Activated gamma-delta T cell treated with Interleukin-2 at 50 U/mL for 16 hours (primary cell): ENCODE measurements around the gene REX1BD.

Experiments
- DNase-seq: peaks from one replicate; pipeline ENCODE4 v3.0.0-alpha.2; 2020

The REX1BD gene

DNA sequence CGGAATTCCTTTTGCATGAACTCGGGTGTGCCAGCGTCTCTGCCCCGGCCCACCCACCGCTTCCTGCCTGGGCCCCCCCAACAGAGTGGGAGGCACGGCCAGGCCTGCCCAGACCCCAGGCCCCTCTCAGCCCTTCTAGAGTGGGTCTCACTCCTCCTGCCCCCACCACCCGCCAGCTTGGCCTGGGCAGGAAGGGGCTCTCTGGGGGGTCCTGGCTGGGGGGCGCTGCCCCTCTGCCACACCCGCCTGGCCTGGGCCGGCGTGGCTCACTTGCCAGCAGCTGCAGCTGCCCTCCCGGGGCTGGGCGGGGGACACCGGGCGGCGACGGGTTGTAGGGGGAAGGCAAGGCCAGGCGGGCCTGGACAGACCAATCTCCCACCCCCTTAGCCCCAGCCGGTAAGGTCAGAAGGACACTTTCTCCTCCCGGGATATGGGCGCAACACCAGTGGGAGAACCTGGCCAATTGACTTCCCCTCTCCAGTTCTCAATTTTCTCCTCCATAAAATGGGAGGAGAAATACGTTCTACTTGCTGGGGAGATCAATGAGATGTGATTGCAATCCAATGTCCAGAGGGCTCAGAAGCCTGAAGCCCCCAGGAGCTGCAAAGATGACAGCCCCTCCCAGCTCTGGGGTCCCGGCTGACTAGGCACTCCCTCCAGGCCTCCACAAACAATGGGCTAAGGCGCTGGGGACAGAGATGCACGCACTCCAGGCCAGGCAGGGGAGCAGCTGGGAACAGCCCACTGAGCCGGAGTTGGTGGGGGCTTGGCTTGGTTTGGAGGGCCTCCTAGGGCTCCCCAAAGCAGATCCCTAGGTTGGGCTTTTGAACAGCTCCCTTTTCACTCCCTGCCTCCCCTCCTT, 15.6 kb downstream of the REX1BD start:
- DNase-seq = no peak

DNA sequence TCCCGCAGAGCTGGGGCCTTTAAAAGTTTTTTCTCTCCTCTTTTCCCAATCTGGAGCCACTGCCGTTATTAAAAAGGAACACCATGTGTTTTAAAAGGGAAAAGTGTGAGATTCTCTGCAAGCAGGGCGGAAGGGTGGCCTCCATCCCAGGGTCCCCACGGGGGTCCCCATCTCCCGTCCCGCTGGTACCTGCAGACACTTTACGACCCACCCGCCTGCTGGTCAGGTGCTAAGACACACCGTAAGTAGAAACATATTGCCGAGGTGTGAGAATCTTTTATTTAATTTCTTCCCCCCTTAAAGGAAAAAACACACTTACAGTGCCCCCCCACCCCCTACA, 16.2 kb downstream of the REX1BD start:
- no peak for DNase-seq

DNA sequence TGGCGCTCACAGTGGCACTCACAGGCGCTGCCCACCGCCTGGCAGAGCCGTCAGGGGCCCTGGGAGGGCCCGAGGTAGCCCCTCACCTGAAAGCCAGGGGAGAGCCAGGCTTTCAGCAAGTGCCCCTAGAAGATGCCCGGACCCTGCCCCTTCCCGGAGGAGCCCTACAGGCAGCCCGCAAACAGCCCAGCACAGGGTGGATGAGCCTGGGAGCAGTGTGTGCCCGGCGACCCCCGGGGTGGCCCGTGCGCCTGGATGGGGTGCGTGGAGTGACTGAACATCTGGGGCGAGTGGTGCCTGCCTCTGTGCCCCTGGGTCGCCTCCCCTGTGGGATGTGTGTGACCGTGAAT, 16.6 kb downstream of the REX1BD start:
- DNase-seq = no peak

DNA sequence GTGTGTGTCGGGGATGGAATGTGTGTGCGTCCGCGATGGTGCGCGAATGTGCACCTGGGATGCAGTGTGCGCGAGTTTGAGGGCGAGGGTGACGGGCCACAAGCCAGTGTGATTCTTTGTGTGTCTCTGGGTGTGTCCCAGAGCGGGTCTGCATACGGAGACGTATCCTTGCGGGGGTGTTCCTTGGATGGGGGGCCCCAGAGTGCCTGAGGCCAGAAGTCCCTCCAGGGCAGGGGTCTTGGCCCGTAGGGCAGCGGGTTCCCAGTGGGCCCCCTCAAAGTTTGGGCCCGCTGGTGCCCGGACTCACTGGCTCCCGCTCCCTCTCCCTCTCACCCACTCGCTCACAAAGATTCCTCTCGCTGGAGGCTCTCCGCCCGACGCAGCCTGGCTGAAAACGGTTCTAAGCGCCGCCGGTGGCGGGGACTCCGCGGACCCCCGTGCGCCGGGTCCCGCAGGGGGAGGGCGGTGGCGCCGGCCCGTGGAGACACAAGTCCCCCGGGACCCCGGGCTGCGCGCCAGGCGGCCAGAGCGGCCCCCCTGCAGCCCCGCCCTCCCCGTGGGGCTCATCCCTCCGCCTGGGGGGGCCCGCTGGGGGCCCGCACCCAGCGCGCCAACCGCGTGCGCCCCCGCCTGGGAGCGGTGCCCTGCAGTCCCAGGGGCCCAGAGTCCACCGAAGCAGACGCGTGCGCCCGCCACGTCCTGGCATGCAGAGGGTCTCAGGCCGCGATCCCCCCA, 17.1 kb downstream of the REX1BD start:
- no peak for DNase-seq

- no peak for DNase-seq
These were observed 18.0 kb downstream of the REX1BD start, which contains the start of gene CRLF1 for GRCh38 chr19:18606281-18607225. Gene CRLF1 (minus strand): TSS chr19:18606799. CDS start chr19:18606656, 143 bp downstream.

DNA sequence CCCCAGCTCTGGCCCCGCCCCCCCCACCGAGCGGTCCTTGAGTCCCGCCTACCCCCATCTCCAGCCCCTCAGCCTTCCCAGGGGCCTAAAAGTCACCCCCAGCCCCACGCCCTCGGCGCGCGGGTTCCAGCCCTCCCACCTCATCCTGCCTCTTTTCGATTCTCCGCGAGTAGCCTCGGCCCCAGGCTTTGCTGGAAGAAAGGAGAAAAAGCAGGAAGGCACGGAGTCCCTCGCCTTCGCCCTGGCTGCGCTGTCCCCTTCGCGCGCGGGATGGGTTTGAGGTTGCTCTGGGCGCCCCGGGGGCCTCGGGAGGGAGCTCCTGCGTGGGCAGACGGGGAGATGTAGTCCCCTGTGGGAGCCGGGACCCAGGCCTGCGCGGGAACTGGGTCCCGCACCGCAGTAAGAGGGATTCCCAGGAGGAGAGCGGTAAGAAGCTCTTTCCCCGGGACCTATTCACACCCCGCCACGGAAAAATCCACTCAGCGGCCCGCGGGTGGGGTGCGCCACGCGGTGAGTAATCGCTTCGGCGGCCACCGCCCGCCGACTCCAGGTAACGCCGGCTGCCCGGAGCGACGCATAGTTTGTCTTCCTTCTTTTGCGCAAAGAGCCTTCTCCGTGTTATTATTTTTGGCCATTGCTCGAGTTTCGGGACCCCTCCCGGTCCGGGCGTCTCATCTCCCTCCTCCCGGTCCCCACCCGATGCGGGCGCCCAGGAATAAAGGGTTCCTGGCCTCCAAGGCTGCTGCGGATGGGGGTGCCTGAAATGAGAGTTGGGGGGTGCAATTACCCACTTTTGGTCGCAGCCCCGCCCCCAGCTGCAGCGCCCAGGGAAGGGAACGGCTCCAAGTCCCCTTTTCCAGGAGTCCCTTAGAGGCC, 18.9 kb downstream of the REX1BD start:
- no peak for DNase-seq

GRCh38 chr19:18608102-18608804, 19.7 kb downstream of the REX1BD start:
- DNase-seq = no peak

- DNase-seq = no peak
These were observed 20.5 kb downstream of the REX1BD start for GRCh38 chr19:18608805-18609716.

DNA sequence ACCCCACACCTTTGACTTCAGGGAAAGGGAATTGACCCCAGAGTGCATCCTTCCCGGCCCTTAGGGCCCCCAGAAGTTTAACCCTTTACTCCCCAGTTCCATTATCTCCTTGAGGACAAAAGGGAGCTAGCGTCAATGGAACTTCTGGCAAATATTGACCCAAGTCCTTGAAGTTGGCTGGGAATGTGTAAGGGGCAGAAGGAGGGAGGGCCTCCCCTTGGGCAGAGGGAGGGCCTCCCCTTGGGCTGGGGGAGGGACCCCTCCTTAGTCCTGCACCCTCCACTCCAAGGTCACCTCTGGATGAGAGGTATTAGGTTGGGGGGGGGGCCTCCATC, 21.1 kb downstream of the REX1BD start:
- no peak for DNase-seq

DNA sequence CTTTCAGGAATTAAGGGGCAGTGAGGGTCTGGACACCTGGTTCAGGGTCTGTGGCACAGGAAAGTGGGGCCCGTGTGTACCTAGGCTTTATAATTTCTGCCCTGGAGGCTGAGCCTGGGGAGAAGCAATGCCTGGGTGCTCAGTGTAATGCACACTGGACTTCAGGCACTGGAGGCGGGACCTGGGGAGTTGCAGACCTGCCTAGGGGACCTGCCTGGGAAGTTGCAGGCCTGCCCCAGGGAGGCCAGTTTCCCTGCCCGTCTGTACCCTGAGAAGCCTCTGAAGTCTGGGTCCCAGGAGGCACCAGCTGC, 21.6 kb downstream of the REX1BD start:
- no peak for DNase-seq

DNA sequence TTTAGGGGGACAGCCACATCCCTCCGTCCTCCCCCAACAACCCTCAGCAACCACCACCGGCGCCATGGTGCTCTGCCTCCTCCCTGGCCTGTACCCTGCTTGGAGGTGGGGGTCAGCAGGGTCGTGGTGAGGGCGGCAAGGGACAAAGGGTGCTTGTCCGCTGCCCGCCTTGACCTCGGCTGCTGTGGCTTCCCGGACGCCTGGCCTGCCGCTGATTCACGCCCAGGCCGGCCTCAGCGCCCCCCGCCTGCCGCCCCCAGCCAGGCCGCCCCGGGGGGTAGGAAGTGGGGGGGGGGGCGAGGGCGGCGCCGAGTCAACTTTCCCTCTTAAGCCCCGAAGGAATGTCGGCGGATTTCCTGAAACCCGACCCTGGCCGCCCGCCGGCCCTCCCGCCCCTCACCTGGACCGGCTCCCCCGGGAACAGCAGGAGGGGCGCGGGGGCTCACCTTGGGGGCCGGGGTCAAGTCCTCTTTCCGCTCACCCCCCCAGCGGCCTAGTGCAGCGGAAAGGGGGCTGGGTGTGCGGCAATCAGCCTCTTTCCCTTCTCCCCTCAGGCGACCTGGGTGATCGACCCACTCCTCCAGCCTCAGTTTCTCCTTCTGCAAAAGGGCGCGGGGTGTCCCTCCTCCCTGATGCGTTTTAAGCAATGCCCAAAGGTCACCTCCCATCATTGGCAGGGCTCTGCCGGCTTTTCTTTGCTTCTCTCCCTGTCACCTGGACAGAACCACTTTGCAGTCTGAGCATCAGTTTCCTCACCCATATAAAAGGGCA, 22.1 kb downstream of the REX1BD start:
- DNase-seq = no peak

DNA sequence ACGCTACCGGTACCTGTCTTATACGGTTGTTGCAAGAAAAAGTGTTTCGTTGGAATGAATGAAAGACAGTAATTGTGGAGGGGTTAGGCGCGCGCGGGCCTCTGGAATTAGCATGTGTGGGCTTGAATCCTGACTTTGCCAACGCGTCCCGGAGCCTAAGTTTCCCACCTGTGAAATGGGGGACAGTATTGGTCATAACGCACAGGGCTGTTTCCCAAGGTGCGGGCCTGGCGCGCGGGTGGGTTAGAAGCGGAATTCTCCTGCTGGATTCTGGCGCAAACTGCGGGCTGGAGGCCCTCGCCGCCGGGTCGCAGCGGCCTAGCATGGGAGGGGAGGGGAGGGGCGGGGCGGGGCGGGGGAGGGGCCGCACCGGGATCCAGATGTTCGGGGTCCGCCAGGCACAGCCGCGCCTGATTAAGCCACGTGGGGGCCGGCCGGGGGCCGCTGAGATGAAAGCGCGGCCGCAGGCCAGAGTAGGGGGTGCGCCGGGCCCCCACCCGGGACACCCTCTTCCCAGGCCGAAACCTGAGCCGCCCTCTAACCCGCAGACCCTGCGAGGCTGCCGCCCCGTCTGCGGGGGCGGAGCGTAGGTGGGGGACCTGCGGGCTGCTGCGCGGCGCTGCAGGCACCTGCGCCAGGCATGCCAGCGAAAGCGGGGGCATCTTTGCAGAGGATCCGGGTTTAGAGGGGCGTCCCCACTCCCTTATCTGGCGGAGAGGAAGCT, 22.9 kb downstream of the REX1BD start:
- DNase-seq = no peak

GRCh38 chr19:18612051-18612771, 23.6 kb downstream of the REX1BD start:
- no peak for DNase-seq

GRCh38 chr19:18612772-18613588, 24.4 kb downstream of the REX1BD start, which contains the start of gene TMEM59L:
Gene TMEM59L (plus strand): TSS chr19:18612870. CDS start chr19:18612959, 89 bp downstream.
- DNase-seq = peak; percentile 39

DNA sequence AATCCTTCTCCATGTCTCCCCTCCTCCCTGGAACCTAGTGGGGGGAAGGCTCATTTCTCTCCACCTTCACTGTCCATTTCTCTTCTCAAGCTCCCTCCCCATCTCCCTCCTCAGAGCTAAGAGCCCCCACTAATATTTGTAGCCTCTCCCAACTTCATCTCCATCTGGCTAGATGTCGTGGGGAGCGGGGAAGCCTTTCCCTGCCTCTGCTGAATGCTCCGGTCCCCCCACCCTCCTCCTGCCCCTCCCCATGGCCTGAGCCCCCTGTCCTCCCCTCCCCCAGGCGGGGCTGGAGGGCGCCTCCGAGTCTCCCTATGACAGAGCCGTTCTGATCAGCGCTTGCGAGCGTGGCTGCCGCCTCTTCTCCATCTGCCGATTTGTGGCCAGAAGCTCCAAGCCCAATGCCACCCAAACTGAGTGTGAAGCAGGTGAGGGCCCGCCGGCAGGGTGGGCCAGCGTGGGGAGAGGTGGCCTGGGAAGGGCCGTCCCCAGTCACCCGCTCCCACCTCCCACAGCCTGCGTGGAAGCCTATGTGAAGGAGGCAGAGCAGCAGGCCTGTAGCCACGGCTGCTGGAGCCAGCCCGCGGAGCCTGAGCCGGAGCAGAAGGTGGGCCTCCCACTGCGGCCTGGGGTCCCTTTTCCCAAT, 25.1 kb downstream of the REX1BD start:
- no peak for DNase-seq

- DNase-seq = no peak
These were observed 27.4 kb downstream of the REX1BD start for GRCh38 chr19:18616023-18616422.

DNA sequence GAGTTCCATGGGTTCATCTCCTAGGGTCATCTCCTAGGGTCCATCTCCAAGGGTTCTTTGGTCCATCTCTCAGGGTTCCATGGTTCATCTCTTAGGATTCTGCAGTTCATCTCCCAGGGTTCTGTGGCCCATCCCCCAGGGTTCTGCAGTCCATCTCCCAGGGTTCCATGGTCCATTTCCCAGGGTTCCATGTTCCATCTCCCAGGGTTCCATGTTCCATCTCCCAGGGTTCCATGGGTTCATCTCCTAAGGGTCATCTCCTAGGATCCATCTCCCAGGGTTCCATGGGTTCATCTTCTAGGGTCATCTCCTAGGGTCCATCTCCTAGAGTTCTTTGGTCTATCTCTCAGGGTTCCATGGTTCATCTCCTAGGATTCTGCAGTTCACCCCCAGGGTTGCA, 29.0 kb downstream of the REX1BD start:
- no peak for DNase-seq
